ENCODE data around the gene NFATC2.

DNA sequence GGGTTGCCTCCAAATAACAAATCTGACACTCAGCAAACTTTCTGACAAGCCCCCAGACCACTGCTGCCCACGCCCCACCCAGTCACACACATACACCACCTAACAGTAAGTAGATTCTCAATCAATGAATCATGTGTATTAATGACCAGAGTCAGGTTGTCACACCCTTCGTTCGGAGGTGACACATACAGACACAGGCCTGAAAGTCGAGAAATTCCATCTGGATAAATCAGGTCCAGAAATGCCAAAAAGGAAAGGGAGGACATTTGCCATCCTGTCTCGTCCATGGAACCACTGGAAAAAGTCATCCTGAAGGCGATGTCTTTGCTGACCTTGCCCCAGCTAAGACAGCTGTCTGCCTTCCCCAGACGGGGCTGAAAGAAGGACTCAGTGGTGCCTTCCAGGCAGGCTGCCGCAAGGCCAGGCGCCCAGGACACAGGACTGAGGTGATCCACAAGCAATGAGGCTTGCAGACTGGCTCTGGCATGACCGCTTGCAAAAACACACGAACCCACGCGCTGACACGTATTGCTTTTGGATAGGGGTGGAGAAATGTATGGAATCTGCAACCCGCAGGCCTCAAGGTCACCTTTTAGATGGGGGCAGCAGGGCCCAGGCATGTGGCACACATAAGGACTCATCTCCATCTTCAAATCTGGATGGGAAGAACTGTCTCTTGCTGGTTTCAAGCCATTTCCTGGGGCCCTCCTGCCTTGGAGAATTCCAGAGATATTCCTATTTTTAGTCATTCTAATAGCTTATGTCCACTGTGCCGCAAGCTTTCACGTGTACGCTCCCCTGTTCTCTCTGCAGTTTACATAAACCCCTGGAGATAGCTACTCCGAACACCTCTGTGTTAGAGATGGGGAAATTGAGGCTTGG, 9.0 kb downstream of the NFATC2 start:
- TF ChIP-seq CTCF (IDR thresholded peaks at IDR 0.05) (no peak), POLR2AphosphoS5 (IDR thresholded peaks at IDR 0.05) (no peak), POLR2A (IDR thresholded peaks at IDR 0.05; ENCODE audit: low read depth) (no peak), EP300 (IDR thresholded peaks at IDR 0.05) (no peak)

All from esophagus muscularis mucosa (tissue), 4 donors.